ENCODE results near the gene CCDC24. TPM values are rescaled to one million over a fixed set of nuclear protein-coding genes. Genes with fewer than 3 reads are reported as not detected.

Gene CCDC24
- total RNA-seq, 1 donor from 2014 or later, result 14.9 TPM

- Mint-ChIP-seq H3K4me3 (peak overlapping the region; percentile 13), H3K9me3 (no peaks in the 10 kb centered on the region), H3K4me1 (ENCODE audit: unreplicated experiment) (peaks cover 32% of the 10 kb centered on the region), H3K27me3 (no peaks in the 10 kb centered on the region), H3K27ac (no peak overlapping the region), H3K36me3 (peaks cover 6% of the 10 kb centered on the region)
- no peak for DNase-seq (ENCODE audit: extremely low spot score, unreplicated experiment)
- no peak for TF ChIP-seq CTCF (conservative IDR thresholded peaks at IDR 0.05)
Observed at GRCh38 chr1:44027320-44027719, 35.9 kb downstream of the CCDC24 start.

- peak overlapping the region; percentile 97 for H3K27ac Mint-ChIP-seq
- DNase-seq (ENCODE audit: extremely low spot score, unreplicated experiment), result no peak
Observed at GRCh38 chr1:44029260-44029910, 38.0 kb downstream of the CCDC24 start.

GRCh38 chr1:44029911-44030604 is 38.7 kb downstream of the CCDC24 start:
- peak overlapping the region; percentile 97 for H3K27ac Mint-ChIP-seq
- TF ChIP-seq CTCF (conservative IDR thresholded peaks at IDR 0.05), result no peak
- H3K27me3 Mint-ChIP-seq, result no peaks in the 10 kb centered on the region
- no peaks in the 10 kb centered on the region for H3K9me3 Mint-ChIP-seq
- peak; percentile 88 for DNase-seq (ENCODE audit: extremely low spot score, unreplicated experiment)
- H3K36me3 Mint-ChIP-seq, result peaks cover under 1% of the 10 kb centered on the region
- H3K4me1 Mint-ChIP-seq (ENCODE audit: unreplicated experiment), result peaks cover 45% of the 10 kb centered on the region
- peak overlapping the region; percentile 99 for H3K4me3 Mint-ChIP-seq

More at GRCh38 chr1:44029260-44029910, 38.0 kb downstream of the CCDC24 start:
- Mint-ChIP-seq H3K36me3 (peaks cover 6% of the 10 kb centered on the region), H3K27me3 (no peaks in the 10 kb centered on the region), H3K4me1 (ENCODE audit: unreplicated experiment) (peaks cover 45% of the 10 kb centered on the region), H3K4me3 (peak overlapping the region; percentile 99), H3K9me3 (no peaks in the 10 kb centered on the region)
- TF ChIP-seq CTCF (conservative IDR thresholded peaks at IDR 0.05), result no peak

- Mint-ChIP-seq H3K27me3 (no peaks in the 10 kb centered on the region), H3K4me3 (peak overlapping the region; percentile 91), H3K36me3 (no peaks in the 10 kb centered on the region), H3K9me3 (no peaks in the 10 kb centered on the region), H3K4me1 (ENCODE audit: unreplicated experiment) (peaks cover 51% of the 10 kb centered on the region), H3K27ac (peak overlapping the region; percentile 90)
- peak; percentile 83 for DNase-seq (ENCODE audit: extremely low spot score, unreplicated experiment)
- TF ChIP-seq CTCF (conservative IDR thresholded peaks at IDR 0.05), result peak; percentile 46
Observed at GRCh38 chr1:44030605-44031251, 39.3 kb downstream of the CCDC24 start.

GRCh38 chr1:44031252-44032169 is 40.1 kb downstream of the CCDC24 start, which contains the start of gene SLC6A9:
TSS of gene SLC6A9 (minus strand) at chr1:44031462. CDS start at chr1:44024277, 7,185 bp downstream.
- H3K27me3 Mint-ChIP-seq, result no peaks in the 10 kb centered on the region
- peaks cover 54% of the 10 kb centered on the region for H3K4me1 Mint-ChIP-seq (ENCODE audit: unreplicated experiment)
- H3K27ac Mint-ChIP-seq, result peak within 1 kb of the TSS; percentile 90
- no peak for DNase-seq (ENCODE audit: extremely low spot score, unreplicated experiment)
- no peaks in the 10 kb centered on the region for H3K36me3 Mint-ChIP-seq
- peak within 1 kb of the TSS; percentile 91 for H3K4me3 Mint-ChIP-seq
- H3K9me3 Mint-ChIP-seq, result no peaks in the 10 kb centered on the region
- no peak for TF ChIP-seq CTCF (conservative IDR thresholded peaks at IDR 0.05)
